ENCODE measurements around the gene MASTL.
"Not testable (repeated sequence)": the region's sequence is repeated elsewhere in the genome, so short reads cannot be mapped to it uniquely, and the experiment has no call there.

MASTL gene

DNA sequence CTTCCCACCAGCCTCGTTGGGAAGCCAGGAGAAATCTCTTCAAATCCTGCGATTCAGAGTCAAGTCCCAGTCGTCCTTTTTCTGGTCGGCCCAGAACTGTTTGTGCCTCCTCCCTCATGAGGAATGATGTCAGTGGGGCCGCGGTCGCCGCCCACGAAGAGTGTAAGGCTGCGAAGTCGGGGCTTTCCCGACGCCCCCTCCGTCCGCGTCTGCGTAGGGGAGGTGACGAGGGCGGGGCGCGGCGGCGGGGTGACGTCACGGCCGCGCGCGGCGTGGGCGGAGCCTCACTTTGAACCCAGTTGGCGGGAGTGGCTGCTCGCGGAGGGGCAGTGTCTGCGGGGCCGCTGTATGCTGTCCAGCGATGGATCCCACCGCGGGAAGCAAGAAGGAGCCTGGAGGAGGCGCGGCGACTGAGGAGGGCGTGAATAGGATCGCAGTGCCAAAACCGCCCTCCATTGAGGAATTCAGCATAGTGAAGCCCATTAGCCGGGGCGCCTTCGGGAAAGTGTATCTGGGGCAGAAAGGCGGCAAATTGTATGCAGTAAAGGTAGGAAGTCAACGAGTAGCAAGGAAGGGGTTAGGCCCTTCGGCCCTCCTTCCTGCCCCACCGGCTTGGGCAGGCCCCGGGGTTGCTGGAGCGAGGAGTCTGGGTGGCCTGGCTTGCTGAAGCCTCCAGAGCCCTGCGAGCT, at the start of gene MASTL:
MASTL (plus strand) TSS at position 287 of the 689 bp plus-strand sequence; CDS start at position 362, 75 bp downstream.
- peak; percentile 94 for DNase-seq (ENCODE audit: low spot score)

GRCh38 chr10:27108165-27108564, 47.0 kb upstream of the MASTL start:
- no peak for DNase-seq (ENCODE audit: low spot score)

DNA sequence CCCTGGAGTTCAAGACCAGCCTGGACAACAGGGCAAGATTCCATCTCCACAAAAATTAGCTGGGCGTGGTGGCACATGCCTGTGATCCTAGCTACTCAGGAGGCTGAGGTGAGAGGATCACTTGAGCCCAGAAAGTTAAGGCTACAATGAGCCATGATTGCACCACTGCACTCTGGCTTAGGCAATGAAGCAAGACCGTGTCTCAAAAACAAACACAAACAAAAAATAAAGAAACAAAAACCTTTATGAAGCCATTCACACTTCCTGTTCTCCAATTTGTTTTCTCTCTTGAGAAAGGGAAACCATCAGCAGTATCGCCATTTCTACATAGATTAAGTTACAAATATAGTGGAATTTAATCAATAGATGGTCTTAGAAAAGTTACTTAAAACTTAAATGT, 20.8 kb upstream of the MASTL start:
- DNase-seq (ENCODE audit: low spot score) = no peak

DNA sequence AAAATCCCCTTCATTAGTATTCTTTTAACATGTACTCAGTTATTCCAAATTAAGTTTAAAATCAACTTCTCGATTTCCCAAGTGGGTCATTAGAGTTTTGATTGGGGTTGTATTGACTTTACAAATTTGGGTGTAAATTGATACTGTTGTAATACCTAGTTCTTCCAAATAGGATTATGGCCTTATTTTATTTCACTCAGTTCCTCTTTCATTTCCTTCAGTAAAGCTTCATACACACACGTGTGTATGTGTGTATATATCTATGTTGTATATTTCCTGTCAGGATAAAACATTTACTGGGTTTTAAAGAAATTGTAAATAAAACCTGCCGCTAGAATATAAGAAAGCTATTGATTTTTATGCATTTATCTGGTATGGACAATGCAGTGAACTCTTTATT, 16.9 kb upstream of the MASTL start:
- no peak for DNase-seq (ENCODE audit: low spot score)

GRCh38 chr10:27143686-27144085, 11.5 kb upstream of the MASTL start:
- DNase-seq (ENCODE audit: low spot score) = no peak

DNA sequence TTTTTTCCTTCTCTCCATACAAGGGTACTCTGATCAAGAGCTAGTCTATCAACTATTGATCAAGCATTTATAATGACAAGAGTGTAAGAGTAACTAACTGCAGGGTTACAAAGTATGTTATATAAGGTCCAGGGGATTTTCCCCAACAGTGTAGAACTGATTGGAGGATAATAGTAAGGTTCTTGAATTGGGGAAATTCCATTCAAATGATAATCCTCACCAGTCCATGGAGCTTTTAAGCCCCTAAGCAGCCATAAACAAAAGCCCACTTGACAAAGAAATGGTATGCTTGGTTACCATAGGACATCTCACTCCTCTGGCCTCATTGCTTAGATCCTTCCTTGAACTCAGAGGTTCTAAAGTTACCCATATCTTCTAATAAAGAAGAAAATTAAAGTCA, 9.2 kb upstream of the MASTL start:
- DNase-seq (ENCODE audit: low spot score) = no peak

DNA sequence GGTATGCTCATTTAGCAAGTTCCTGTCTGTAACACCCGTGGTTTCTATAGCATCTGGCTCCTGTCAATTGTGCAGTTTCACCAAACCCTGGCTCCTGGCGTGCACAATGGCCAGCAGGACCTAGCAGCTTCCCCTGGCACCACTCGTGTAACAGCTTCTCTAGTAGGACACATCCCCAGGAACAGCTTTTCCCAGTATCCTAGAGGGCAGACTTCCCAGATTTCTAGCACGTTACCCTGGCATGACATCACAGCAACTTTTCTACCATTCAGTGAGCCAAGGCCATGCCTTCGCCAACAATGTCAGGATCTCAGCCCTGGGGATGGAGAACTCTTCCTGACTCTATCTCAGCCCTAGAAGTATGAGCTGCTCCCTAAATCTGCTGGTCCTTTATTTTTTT, 7.5 kb upstream of the MASTL start:
- DNase-seq (ENCODE audit: low spot score) = no peak

DNA sequence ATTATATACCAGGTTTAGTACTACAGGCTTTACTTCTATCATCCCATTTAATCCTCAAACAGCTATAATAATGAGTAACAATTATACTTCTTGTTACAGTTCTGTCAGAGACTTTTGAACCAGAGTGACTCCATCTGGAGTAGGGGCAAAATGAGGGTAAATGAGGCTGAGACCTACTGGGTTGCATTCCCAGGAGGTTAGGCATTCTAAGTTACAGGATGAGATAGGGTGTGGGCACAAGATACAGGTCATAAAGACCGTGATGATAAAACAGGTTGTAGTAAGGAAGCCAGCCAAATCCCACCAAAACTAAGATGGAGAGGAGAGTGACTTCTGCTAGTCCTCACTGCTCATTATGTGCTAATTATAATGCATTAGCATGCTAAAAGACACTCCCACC, 4.9 kb upstream of the MASTL start:
- DNase-seq (ENCODE audit: low spot score) = no peak

GRCh38 chr10:27152687-27153086, 2.5 kb upstream of the MASTL start:
- no peak for DNase-seq (ENCODE audit: low spot score)

GRCh38 chr10:27153329-27153728, 1.8 kb upstream of the MASTL start:
- DNase-seq (ENCODE audit: low spot score) = no peak

DNA sequence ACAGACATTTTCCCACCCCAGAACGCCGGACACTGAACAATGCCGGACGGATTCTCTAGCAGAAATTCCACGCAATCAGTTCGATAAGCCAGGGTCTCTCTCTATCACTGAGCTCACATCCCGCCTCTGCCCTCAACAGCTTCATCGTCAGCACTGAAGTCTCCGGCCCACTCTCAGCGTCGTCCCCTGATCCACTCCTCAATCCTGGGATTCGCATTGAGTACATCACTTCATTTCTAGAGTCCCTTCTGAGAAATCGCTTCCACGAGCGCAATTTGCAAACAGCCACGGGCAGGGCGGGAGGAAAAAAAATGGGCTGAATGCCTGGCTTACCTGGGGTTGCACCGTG, 1.3 kb upstream of the MASTL start:
- no peak for DNase-seq (ENCODE audit: low spot score)

DNA sequence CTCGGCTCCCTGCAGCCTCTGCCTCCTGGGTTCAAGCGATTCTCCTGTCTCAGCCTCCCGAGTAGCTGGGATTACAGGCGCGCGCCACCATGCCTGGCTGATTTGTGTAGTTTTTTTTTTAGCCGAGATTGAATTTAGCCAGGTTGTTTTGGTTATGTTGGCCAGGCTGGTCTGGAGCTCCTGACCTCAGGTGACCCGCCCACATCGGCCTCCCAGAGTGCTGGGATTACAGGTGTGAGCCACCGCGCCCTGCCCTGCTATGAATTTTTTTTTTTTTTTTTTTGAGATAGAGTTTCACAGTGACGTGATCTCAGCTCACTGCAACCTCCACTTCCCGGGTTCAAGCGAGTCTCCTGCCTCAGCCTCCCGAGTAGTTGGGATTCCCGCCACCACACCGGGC, 1.4 kb downstream of the MASTL start:
- DNase-seq (ENCODE audit: low spot score) = not testable (repeated sequence)

DNA sequence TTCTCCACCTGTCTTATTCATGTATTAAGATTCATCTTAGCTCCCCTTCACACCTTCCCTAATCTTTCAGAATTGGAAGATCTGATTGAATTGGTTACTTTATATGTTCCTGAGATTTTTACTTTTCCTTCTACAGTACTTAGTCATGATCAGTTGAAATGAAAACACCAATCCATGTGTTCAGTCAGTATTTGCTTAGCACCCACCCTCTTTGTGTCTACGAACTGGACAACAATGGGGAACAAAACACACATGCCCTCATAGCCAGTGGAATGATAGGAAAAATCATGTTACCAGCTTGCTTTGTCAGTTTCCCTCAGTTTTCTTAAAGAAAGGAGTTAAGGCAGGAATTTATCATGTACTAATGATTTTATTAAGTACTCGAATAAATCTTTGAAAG, 2.0 kb downstream of the MASTL start:
- DNase-seq (ENCODE audit: low spot score) = no peak

GRCh38 chr10:27158421-27158820, 3.3 kb downstream of the MASTL start:
- no peak for DNase-seq (ENCODE audit: low spot score)

DNA sequence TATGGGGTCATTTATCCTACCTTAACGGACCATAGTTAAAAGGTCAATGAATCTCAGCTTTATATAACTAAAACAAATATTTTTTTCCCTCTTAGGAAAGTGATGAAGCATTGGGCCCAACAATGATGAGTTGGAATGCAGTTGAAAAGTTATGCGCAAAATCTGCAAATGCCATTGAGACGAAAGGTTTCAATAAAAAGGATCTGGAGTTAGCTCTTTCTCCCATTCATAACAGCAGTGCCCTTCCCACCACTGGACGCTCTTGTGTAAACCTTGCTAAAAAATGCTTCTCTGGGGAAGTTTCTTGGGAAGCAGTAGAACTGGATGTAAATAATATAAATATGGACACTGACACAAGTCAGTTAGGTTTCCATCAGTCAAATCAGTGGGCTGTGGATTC, 14.7 kb downstream of the MASTL start:
- DNase-seq (ENCODE audit: low spot score) = no peak

DNA sequence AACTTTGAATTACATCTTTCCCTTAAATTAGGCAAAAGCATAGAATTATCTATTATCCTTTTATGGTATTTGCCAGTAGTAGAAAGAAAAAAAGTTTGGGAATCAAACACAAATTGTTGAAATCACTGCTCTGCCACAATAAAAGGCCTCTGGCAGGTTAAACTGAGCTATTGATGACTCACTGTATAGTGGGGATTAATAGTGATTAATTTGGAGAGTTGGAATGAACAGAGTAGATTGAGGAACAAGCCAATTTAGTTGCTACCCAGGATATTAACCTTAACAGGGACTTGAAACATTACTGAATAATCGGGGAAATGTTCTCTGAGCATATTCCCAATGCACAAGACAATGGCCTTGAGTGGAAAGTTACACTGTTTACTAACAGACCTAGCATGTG, 33.1 kb downstream of the MASTL start:
- no peak for DNase-seq (ENCODE audit: low spot score)

DNA sequence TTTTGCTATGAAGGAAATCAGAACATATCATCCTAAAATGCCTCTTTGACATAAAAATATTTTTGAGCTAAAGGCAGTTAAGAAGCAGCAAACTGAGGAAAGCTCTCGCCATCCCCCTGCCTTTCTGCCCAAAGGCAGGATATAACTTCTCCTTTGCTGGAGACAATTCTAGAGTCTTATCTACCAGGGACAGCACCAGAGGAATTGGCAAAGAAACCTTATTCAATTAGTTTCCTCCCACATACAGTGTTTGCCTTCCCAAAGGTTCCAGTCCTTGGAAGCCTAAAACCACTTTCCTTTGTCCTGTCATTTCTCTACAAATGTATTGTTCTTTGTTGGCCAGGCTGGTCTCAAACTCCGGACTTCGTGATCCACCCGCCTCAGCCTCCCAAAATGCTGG, 33.7 kb downstream of the MASTL start:
- no peak for DNase-seq (ENCODE audit: low spot score)

DNA sequence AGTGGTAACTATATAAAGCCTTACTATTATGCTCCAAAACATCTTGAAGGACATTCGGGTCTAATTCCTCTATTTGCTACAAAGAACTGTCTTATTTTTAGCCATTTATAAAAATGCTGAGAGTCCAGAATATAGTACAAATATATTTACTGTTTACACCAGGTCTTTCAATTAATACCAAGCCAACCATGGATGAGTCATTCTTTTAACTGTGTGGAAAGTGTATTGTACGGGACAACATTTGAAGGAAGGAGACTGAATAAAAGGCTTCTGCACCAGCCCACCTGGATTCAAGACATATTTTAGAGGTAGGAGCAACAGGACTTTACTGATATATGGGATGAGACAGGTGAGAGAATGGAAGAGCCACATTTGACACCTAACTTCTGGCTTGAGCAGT, 35.4 kb downstream of the MASTL start:
- no peak for DNase-seq (ENCODE audit: low spot score)

GRCh38 chr10:27192284-27192683, 37.1 kb downstream of the MASTL start:
- DNase-seq (ENCODE audit: low spot score) = no peak

DNA sequence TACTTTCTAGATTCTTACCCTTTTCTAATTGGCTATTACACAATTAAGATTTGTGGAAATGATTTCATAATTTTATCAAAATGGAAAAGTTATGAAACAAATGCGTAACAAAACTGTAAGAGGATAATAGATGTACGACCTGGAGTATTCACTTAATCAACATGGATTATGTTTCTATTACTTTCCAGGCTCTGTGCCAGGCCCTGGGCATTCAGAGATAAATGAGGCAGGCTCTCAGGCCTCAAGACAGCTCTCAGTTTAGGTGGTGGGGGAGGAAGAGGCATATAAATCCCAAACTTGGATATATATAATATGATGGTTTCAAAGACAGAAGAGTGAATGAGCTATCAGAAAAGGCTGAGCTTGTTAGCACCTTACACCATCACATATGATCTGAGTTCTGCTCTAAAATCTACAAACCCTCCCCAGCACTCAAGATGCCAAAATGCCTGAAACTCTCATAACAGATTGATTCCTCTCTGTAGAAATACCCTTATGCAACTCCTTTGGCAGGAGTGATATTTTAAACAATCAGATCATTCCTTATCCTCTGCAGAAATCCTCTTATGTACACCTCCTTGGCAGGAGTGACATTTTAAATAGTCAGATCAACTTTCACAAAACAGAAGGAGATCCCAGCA, 42.9 kb downstream of the MASTL start:
- no peak for DNase-seq (ENCODE audit: low spot score)

- no peak for DNase-seq (ENCODE audit: low spot score)
Measured at GRCh38 chr10:27203806-27204205, 48.7 kb downstream of the MASTL start.

GRCh38 chr10:27207350-27207749, 52.2 kb downstream of the MASTL start:
- DNase-seq (ENCODE audit: low spot score) = no peak

DNA sequence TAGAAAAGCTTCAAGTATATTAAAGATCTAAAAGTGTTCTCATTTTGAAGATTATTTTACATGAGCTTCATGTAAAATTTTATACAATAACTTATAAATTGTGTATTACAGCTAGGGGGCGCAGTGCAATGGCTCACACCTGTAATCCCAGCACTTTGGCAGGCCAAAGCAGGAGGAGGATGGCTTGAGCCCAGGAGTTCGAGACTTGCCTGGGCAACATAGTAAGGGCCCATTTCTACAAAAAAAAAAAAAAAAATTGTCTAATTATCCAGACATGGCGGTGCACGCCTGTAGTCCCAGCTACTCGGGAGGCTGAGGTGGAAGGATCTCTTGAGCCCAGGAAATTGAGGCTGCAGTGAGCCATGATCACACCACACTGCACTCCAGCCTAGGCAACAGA, 68.8 kb downstream of the MASTL start:
- DNase-seq (ENCODE audit: low spot score) = peak; percentile 55

DNA sequence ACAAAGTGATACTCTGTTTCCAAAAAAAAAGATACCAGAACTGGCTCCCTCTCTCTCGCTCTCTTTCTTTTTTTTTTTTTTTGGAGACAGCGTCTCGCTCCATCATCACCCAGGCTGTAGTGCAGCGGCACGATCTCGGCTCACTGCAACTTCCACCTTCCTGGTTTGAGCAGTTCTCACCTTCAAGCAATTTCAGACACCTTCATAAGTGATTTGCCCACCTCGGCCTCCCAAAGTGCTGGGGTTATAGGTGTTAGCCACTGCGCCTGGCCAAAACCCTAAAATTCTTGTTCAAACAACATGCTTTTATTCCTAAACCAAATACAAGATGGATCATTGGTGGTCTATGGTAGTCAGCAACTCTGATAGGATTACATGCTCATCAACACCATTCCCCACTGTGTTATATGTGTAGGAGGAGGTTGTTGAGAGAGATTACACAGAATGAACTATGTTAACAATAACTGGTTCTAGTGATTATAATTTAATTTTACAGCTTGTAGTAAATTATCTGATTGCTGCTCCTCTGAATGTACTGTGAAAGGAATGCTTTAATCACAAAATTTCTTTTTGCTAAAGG, 69.9 kb downstream of the MASTL start:
- DNase-seq (ENCODE audit: low spot score) = peak; percentile 16
